H1 (cell line): ENCODE data around the gene MRPS16. TPM values are rescaled to one million over a fixed set of nuclear protein-coding genes. Genes with fewer than 3 reads are reported as not detected.
A peak's percentile ranks its signal among the peaks of the same experiment; 100 is the strongest.

ENCODE experiments used
- CTCF ChIA-PET: fragments of 300-600 bp; sonication (Branson Sonifier 250); formaldehyde crosslinking; loops from one replicate; lab custom pipeline; 2021; ENCODE audit not compliant: partially characterized antibody; lab: Charles Lee
- POLR2A ChIA-PET: fragments of 300-600 bp; sonication (Branson Sonifier 250); formaldehyde crosslinking; loops from one replicate; lab custom pipeline; 2021; ENCODE audit warnings: inconsistent platforms; ENCODE audit not compliant: partially characterized antibody; lab: Charles Lee
- DNase-seq, 2 experiments: peaks; one replicate each; pipeline versions ENCODE4 v3.0.0 to v3.0.0-alpha.2; 2010 to 2022; ENCODE audit warnings: low spot score in 2 of 2, low read depth in 1 of 2, mixed read lengths in 1 of 2
- FAIRE-seq: peaks from 2 replicates; lab custom pipeline; 2011; peaks lifted over from hg19 to GRCh38; lab: Jason Lieb, UNC
- H2AFZ ChIP-seq: 2 replicates; pipeline ENCODE4 v1.8.1; 2012; ENCODE audit warnings: low read length, inconsistent platforms
- H2AK5ac ChIP-seq: 2 replicates; pipeline ENCODE4 v1.6.1; 2013; ENCODE audit warnings: low read depth, low read length
- H2BK120ac ChIP-seq: replicated peaks from 2 replicates; pipeline ENCODE3; 2013; ENCODE audit warnings: low read depth, low read length, inconsistent platforms
- H2BK12ac ChIP-seq: 2 replicates; pipeline ENCODE4 v1.6.1; 2013; ENCODE audit warnings: low read depth, low read length
- H2BK15ac ChIP-seq: 2 replicates; pipeline ENCODE4 v1.6.1; 2013; ENCODE audit warnings: low read length
- H2BK20ac ChIP-seq: 2 replicates; pipeline ENCODE4 v1.6.1; 2013; ENCODE audit warnings: low read length
- H2BK5ac ChIP-seq: 2 replicates; pipeline ENCODE4 v1.6.1; 2013; ENCODE audit warnings: low read depth, low read length
- H3K14ac ChIP-seq: 2 replicates; pipeline ENCODE4 v1.6.1; 2013; ENCODE audit warnings: inconsistent platforms; ENCODE audit not compliant: insufficient read length
- H3K18ac ChIP-seq: 2 replicates; pipeline ENCODE4 v1.6.1; 2013; ENCODE audit warnings: low read length; ENCODE audit errors: extremely low read depth
- H3K23ac ChIP-seq: 2 replicates; pipeline ENCODE4 v1.6.1; 2013; ENCODE audit warnings: inconsistent platforms; ENCODE audit not compliant: insufficient read length
- H3K23me2 ChIP-seq: 2 replicates; pipeline ENCODE4 v1.6.1; 2013; ENCODE audit warnings: low read depth, low read length
- H3K27ac ChIP-seq: 2 replicates; pipeline ENCODE4 v1.6.1; 2011; ENCODE audit warnings: low read depth, low read length, inconsistent platforms
- H3K27me3 ChIP-seq, 4 experiments: replicated peaks in 1 of 4; 1 replicate in 1 of 4; 2 replicates in 3 of 4; pipeline versions ENCODE4 v1.6.1 to v1.8.1; 2011 to 2013; ENCODE audit warnings: low read length in 3 of 4, mild to moderate bottlenecking in 3 of 4, inconsistent platforms in 2 of 4, mixed read lengths in 2 of 4, moderate library complexity in 1 of 4; ENCODE audit not compliant: control insufficient read depth in 3 of 4, insufficient read depth in 3 of 4; ENCODE audit errors: extremely low read depth in 1 of 4
- H3K36me3 ChIP-seq, 4 experiments: 2 replicates each; pipeline versions ENCODE4 v1.6.1 to v1.8.1; 2011 to 2013; ENCODE audit warnings: mild to moderate bottlenecking in 4 of 4, low read length in 3 of 4, moderate library complexity in 2 of 4, control low read depth in 1 of 4, inconsistent platforms in 1 of 4; ENCODE audit not compliant: insufficient read depth in 4 of 4, control insufficient read depth in 2 of 4
- H3K4ac ChIP-seq: replicated peaks from 2 replicates; pipeline ENCODE3; 2013; ENCODE audit warnings: low read length, low read depth, mixed read lengths, inconsistent platforms; ENCODE audit not compliant: insufficient read length
- H3K4me1 ChIP-seq, 4 experiments: replicated peaks in 1 of 4; 1 replicate in 1 of 4; 2 replicates in 3 of 4; pipeline versions ENCODE4 v1.6.1 to v1.8.1; 2011 to 2013; ENCODE audit warnings: low read length in 3 of 4, inconsistent platforms in 2 of 4, mixed read lengths in 1 of 4; ENCODE audit not compliant: insufficient read depth in 4 of 4, control insufficient read depth in 3 of 4
- H3K4me2 ChIP-seq, 2 experiments: 2 replicates each; pipeline versions ENCODE4 v1.6.1 to v1.8.1; 2011 to 2013; ENCODE audit warnings: low read depth in 2 of 2, low read length in 2 of 2, control low read depth in 1 of 2, inconsistent platforms in 1 of 2, mild to moderate bottlenecking in 1 of 2; ENCODE audit not compliant: insufficient read depth in 1 of 2
- H3K4me3 ChIP-seq, 4 experiments: fragments of 200-600, 300-600 bp in 1 of 4; sonication (generic), shearing (Covaris generic), sonication (Bioruptor Twin) in 1 of 4; 2 replicates each; pipeline versions ENCODE4 v1.5.1 to v1.8.1; 2011 to 2016; ENCODE audit warnings: low read length in 4 of 4, low read depth in 3 of 4, control low read depth in 2 of 4, inconsistent platforms in 2 of 4, mild to moderate bottlenecking in 2 of 4, mixed read lengths in 1 of 4, moderate library complexity in 1 of 4; ENCODE audit not compliant: insufficient read depth in 2 of 4; ENCODE audit errors: extremely low read depth in 1 of 4
- H3K56ac ChIP-seq: replicated peaks from 2 replicates; pipeline ENCODE3; 2013; ENCODE audit warnings: low read depth, mild to moderate bottlenecking, mixed read lengths, low read length, inconsistent platforms; ENCODE audit not compliant: insufficient read length
- H3K79me1 ChIP-seq: 2 replicates; pipeline ENCODE4 v1.6.1; 2013; ENCODE audit warnings: low read depth, low read length, control low read depth
- H3K79me2 ChIP-seq, 2 experiments: 2 replicates each; pipeline versions ENCODE4 v1.6.1 to v1.8.1; 2012 to 2013; ENCODE audit warnings: low read length in 2 of 2, mild to moderate bottlenecking in 2 of 2, inconsistent platforms in 1 of 2; ENCODE audit not compliant: insufficient read depth in 2 of 2, control insufficient read depth in 1 of 2
- H3K9ac ChIP-seq, 4 experiments: replicated peaks in 1 of 4; 1 replicate in 1 of 4; 2 replicates in 3 of 4; pipeline versions ENCODE4 v1.6.1 to v1.8.1; 2011 to 2013; ENCODE audit warnings: low read depth in 3 of 4, low read length in 3 of 4, control low read depth in 2 of 4, mild to moderate bottlenecking in 2 of 4, moderate library complexity in 2 of 4, inconsistent platforms in 1 of 4; ENCODE audit errors: extremely low read depth in 1 of 4
- H3K9me3 ChIP-seq, 2 experiments: 2 replicates each; pipeline versions ENCODE4 v1.6.1 to v1.8.1; 2012 to 2013; ENCODE audit warnings: mild to moderate bottlenecking in 2 of 2, moderate library complexity in 2 of 2, control low read depth in 1 of 2, inconsistent platforms in 1 of 2, low read depth in 1 of 2, low read length in 1 of 2, mixed read lengths in 1 of 2; ENCODE audit not compliant: insufficient read depth in 2 of 2
- H4K20me1 ChIP-seq, 2 experiments: replicated peaks in 1 of 2; 2 replicates each; pipeline versions ENCODE3 to v1.8.1; 2011 to 2013; ENCODE audit warnings: inconsistent platforms in 2 of 2, low read length in 2 of 2, mild to moderate bottlenecking in 1 of 2; ENCODE audit not compliant: insufficient read depth in 2 of 2, control insufficient read depth in 1 of 2
- H4K5ac ChIP-seq: 2 replicates; pipeline ENCODE4 v1.6.1; 2013; ENCODE audit warnings: low read length, low read depth, mixed read lengths, inconsistent platforms; ENCODE audit not compliant: insufficient read length
- H4K8ac ChIP-seq: 2 replicates; pipeline ENCODE4 v1.8.0; 2013; ENCODE audit warnings: mild to moderate bottlenecking, moderate library complexity, low read length, inconsistent platforms; ENCODE audit not compliant: insufficient read depth; ENCODE audit errors: extremely low read depth
- H4K91ac ChIP-seq: replicated peaks from 2 replicates; pipeline ENCODE3; 2013; ENCODE audit warnings: low read length, mixed read lengths, inconsistent platforms; ENCODE audit not compliant: insufficient read length
- WGBS, 2 experiments: shearing (Covaris generic) in 1 of 2; methylation state at CpG; one replicate each; pipeline versions ENCODE4 v1.1.6 to v1.1.7; 2013 to 2015; ENCODE audit warnings: low lambda C conversion rate in 2 of 2, mixed read lengths in 2 of 2, inconsistent platforms in 1 of 2, low coverage in 1 of 2, missing lambda C conversion rate in 1 of 2; ENCODE audit not compliant: insufficient replicate concordance in 2 of 2, insufficient coverage in 1 of 2, insufficient read length in 1 of 2; ENCODE audit errors: extremely low coverage in 1 of 2, missing lambda C conversion rate in 1 of 2; 5-methylcytosine and 5-hydroxymethylcytosine counted together
- polyA plus RNA-seq, 7 experiments: library from polyadenylated mRNA; depleted of rRNA in 3 of 7; stranded (reverse) in 5 of 7; unstranded in 2 of 7; fragments of >200 nt in 5 of 7; fragments of 200-250 nt in 2 of 7; gene quantifications; 1 replicate in 5 of 7; 2 replicates in 1 of 7; 4 replicates in 1 of 7; pipeline versions ENCODE4 v1.2.1 to v1.2.3, GENCODE V29; 2011 to 2013; ENCODE audit warnings: missing spikeins in 2 of 7, mixed read lengths in 2 of 7
- total RNA-seq: library from RNA; stranded (reverse); fragmentation: NEBNext Ultra II Directional; extraction: Animal tissue kit (Norgen Biotek cat#: 25700); gene quantifications from 2 replicates; pipeline ENCODE4 v1.2.1, GENCODE V29; 2021

MRPS16 gene
- total and polyA plus RNA-seq, 2 of the 8 experiments (the other 6 are each of a cell fraction or from before 2014, with no cell fraction given) = 125 to 203 TPM

DNA sequence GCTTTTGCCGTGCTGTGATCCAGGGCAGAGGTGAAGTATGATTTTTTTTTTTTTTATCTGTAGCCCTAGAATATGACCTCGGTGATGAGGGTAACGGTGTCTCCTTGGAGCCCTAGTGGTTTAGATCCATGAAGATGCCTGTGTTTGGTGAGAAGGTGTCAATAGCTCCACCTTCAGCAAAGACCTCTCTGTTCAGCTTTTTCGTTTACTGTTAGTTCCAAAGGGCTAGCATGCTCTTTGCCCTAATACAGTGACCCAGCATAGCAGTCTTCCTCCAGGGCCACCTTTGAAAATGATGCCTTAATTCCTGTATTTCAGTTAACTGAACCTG, 746 bp upstream of the MRPS16 start:
- Histone ChIP-seq H3K9ac (peak overlapping the region; percentile 92 to 98 (median 95)), H2AFZ (no peak overlapping the region; the same call in 1 of the 2 replicates), H3K23ac (no peak overlapping the region), H3K27me3 (no peaks in the 10 kb centered on the region), H4K5ac (no peak overlapping the region), H2BK5ac (no peak overlapping the region), H3K56ac (peak overlapping the region; percentile 44), H2AK5ac (no peak overlapping the region), H4K20me1 (no peaks in the 10 kb centered on the region), H3K4me1 (peaks cover 0 to 4% (median 3%) of the 10 kb centered on the region in 4 experiments; a peak in 4 of 7 replicates), H3K4me2 (peak overlapping the region; percentile 87 to 92), H4K8ac (no peak overlapping the region), H2BK15ac (no peak overlapping the region; the same call in 1 of the 2 replicates), H3K9me3 (no peaks in the 10 kb centered on the region), H3K18ac (no peak overlapping the region), H2BK12ac (no peak overlapping the region), H2BK20ac (no peak overlapping the region), H3K14ac (no peak overlapping the region), H3K4me3 (peak overlapping the region; percentile 90 to 99 (median 97)), H2BK120ac (no peak overlapping the region), H3K27ac (no peak overlapping the region), H3K36me3 (peaks cover 0 to 18% (median 12%) of the 10 kb centered on the region in 4 experiments; a peak in 3 of 8 replicates), H3K4ac (no peak overlapping the region), H4K91ac (no peak overlapping the region), H3K23me2 (peaks cover 7% of the 10 kb centered on the region), H3K79me2 (peaks cover 3 to 47% of the 10 kb centered on the region in 2 experiments; a peak in 2 of 4 replicates), H3K79me1 (0 out of 2 replicates have a peak, but pooled peaks cover 3% of the 10 kb centered on the region)
- ChIA-PET CTCF (interaction anchor here (0.5 to 4.2 kb wide), 7 partner anchors 10 to 371 kb away, joined by 3 to 18 read pairs (median 3); no protein-coding TSS in a partner anchor), POLR2A (interaction anchor here (0.6 to 5.1 kb wide), 13 partner anchors 8 to 491 kb away, joined by 3 to 45 read pairs (median 4); partner anchors contain the start of genes ANXA7, PPP3CB and SEC24C)
- DNase-seq (no peak), FAIRE-seq (no peak)
- WGBS, 2 experiments = 4% methylated on average over 4 of the region's 4 CpGs; no CpG with 5 or more reads in 1 of the 2 experiments
